Parathyroid adenoma (tissue), 2 donors: ENCODE data around the gene MBNL1.

Experiments
- H2AFZ ChIP-seq: fragments of 300-600 bp; sonication (generic); one replicate; pipeline ENCODE4 v1.7.0; 2017; ENCODE audit warnings: antibody characterized with exemption, mild to moderate bottlenecking
- H3K27ac ChIP-seq: fragments of 300-600 bp; sonication (generic); one replicate; pipeline ENCODE4 v1.7.0; 2017
- H3K27me3 ChIP-seq: fragments of 300-600 bp; sonication (generic); one replicate; pipeline ENCODE4 v1.7.0; 2017; ENCODE audit warnings: low read length; ENCODE audit not compliant: control insufficient read depth, insufficient read depth
- H3K36me3 ChIP-seq: fragments of 300-600 bp; sonication (generic); one replicate; pipeline ENCODE4 v1.7.0; 2017; ENCODE audit warnings: low read length; ENCODE audit not compliant: control insufficient read depth, insufficient read depth
- H3K4me1 ChIP-seq: fragments of 300-600 bp; sonication (generic); one replicate; pipeline ENCODE4 v1.7.0; 2017; ENCODE audit warnings: control low read depth
- H3K4me2 ChIP-seq: fragments of 300-600 bp; sonication (generic); one replicate; pipeline ENCODE4 v1.7.0; 2017; ENCODE audit warnings: low read length
- H3K4me3 ChIP-seq: fragments of 300-600 bp; sonication (generic); one replicate; pipeline ENCODE4 v1.7.0; 2017; ENCODE audit warnings: low read depth, low read length
- H3K79me2 ChIP-seq: fragments of 300-600 bp; sonication (generic); one replicate; pipeline ENCODE4 v1.7.0; 2017; ENCODE audit warnings: control low read depth
- H3K9ac ChIP-seq: fragments of 300-600 bp; sonication (generic); one replicate; pipeline ENCODE4 v1.7.0; 2017; ENCODE audit warnings: mild to moderate bottlenecking
- H3K9me3 ChIP-seq: fragments of 300-600 bp; sonication (generic); one replicate; pipeline ENCODE4 v1.7.0; 2017; ENCODE audit warnings: low read length; ENCODE audit not compliant: control insufficient read depth
- CTCF ChIP-seq: fragments of 300-600 bp; sonication (generic); IDR thresholded peaks from one replicate; pipeline ENCODE4 v1.7.0; 2017; ENCODE audit warnings: antibody characterized with exemption, mild to moderate bottlenecking
- donor health status: primary hyperparathyroidism.

MBNL1 gene

GRCh38 chr3:152322756-152323155, 54.0 kb downstream of the MBNL1 start:
- H3K36me3 ChIP-seq: no peaks in the 10 kb centered on the region
- no peaks in the 10 kb centered on the region for H3K27me3 ChIP-seq
- H3K79me2 ChIP-seq: peaks cover 15% of the 10 kb centered on the region
- no peak overlapping the region for H3K4me2 ChIP-seq
- H2AFZ ChIP-seq: no peak overlapping the region
- H3K4me1 ChIP-seq: no peaks in the 10 kb centered on the region
- TF ChIP-seq CTCF: no peak
- H3K9ac ChIP-seq: no peak overlapping the region
- no peak overlapping the region for H3K4me3 ChIP-seq
- no peaks in the 10 kb centered on the region for H3K9me3 ChIP-seq
- no peak overlapping the region for H3K27ac ChIP-seq

- Histone ChIP-seq H3K4me1 (no peaks in the 10 kb centered on the region), H3K36me3 (no peaks in the 10 kb centered on the region), H2AFZ (no peak overlapping the region), H3K9me3 (no peaks in the 10 kb centered on the region), H3K27ac (no peak overlapping the region), H3K27me3 (no peaks in the 10 kb centered on the region), H3K4me2 (no peak overlapping the region), H3K4me3 (no peak overlapping the region), H3K9ac (no peak overlapping the region), H3K79me2 (peaks cover 15% of the 10 kb centered on the region)
- TF ChIP-seq CTCF: no peak
These were observed 55.1 kb downstream of the MBNL1 start for GRCh38 chr3:152323834-152324233.

GRCh38 chr3:152325136-152325535, 56.4 kb downstream of the MBNL1 start:
- no peak overlapping the region for H3K4me3 ChIP-seq
- no peak overlapping the region for H3K9ac ChIP-seq
- H3K36me3 ChIP-seq: no peaks in the 10 kb centered on the region
- no peaks in the 10 kb centered on the region for H3K27me3 ChIP-seq
- H2AFZ ChIP-seq: no peak overlapping the region
- H3K79me2 ChIP-seq: peaks cover 15% of the 10 kb centered on the region
- H3K27ac ChIP-seq: no peak overlapping the region
- no peaks in the 10 kb centered on the region for H3K4me1 ChIP-seq
- no peak for TF ChIP-seq CTCF
- H3K4me2 ChIP-seq: no peak overlapping the region
- H3K9me3 ChIP-seq: no peaks in the 10 kb centered on the region

- no peak for TF ChIP-seq CTCF
- Histone ChIP-seq H3K4me3 (no peak overlapping the region), H3K36me3 (no peaks in the 10 kb centered on the region), H2AFZ (no peak overlapping the region), H3K79me2 (peaks cover 12% of the 10 kb centered on the region), H3K27me3 (no peaks in the 10 kb centered on the region), H3K27ac (no peak overlapping the region), H3K4me1 (no peaks in the 10 kb centered on the region), H3K4me2 (no peak overlapping the region), H3K9ac (no peak overlapping the region), H3K9me3 (no peaks in the 10 kb centered on the region)
These were observed 58.5 kb downstream of the MBNL1 start for GRCh38 chr3:152327203-152327602.

- H3K79me2 ChIP-seq: peaks cover 8% of the 10 kb centered on the region
- no peaks in the 10 kb centered on the region for H3K36me3 ChIP-seq
- H3K4me3 ChIP-seq: no peak overlapping the region
- H3K27me3 ChIP-seq: no peaks in the 10 kb centered on the region
- H3K9ac ChIP-seq: no peak overlapping the region
- no peak overlapping the region for H2AFZ ChIP-seq
- H3K4me2 ChIP-seq: no peak overlapping the region
- no peaks in the 10 kb centered on the region for H3K4me1 ChIP-seq
- no peaks in the 10 kb centered on the region for H3K9me3 ChIP-seq
- H3K27ac ChIP-seq: no peak overlapping the region
- TF ChIP-seq CTCF: no peak
These were observed 60.1 kb downstream of the MBNL1 start for GRCh38 chr3:152328841-152329240.
